BE2C (cell line): Measurements from ENCODE around the gene PARVA.

ENCODE experiments used
- DNase-seq: peaks from one replicate; pipeline ENCODE4 v3.0.0-alpha.2; 2020
- H3K27me3 ChIP-seq: fragments of 250-450 bp; sonication (Bioruptor Pico); 2 replicates; pipeline ENCODE4 v1.5.1; 2020; ENCODE audit warnings: mild to moderate bottlenecking
- H3K36me3 ChIP-seq: fragments of 250-450 bp; sonication (Bioruptor Pico); 2 replicates; pipeline ENCODE4 v1.5.1; 2020; ENCODE audit warnings: mild to moderate bottlenecking
- H3K4me1 ChIP-seq: fragments of 250-450 bp; sonication (Bioruptor Pico); 2 replicates; pipeline ENCODE4 v1.5.1; 2020
- H3K4me3 ChIP-seq: 2 replicates; pipeline ENCODE4 v1.5.1; 2011; ENCODE audit warnings: low read depth, low read length
- H3K9me3 ChIP-seq: fragments of 250-450 bp; sonication (Bioruptor Pico); 2 replicates; pipeline ENCODE4 v1.5.1; 2020
- TF ChIP-seq, protein P1 (sequence below): IDR thresholded peaks from 2 replicates; pipeline ENCODE4 v1.5.1; 2012; ENCODE audit warnings: mild to moderate bottlenecking, low read depth, low read length

PARVA gene

GRCh38 chr11:12399355-12399754 lies 22.0 kb downstream of the PARVA start:
- DNase-seq = no peak
- Histone ChIP-seq H3K36me3 (no peaks in the 10 kb centered on the region), H3K9me3 (no peaks in the 10 kb centered on the region), H3K4me1 (no peaks in the 10 kb centered on the region), H3K27me3 (no peaks in the 10 kb centered on the region), H3K4me3 (no peak overlapping the region)
- TF ChIP-seq, protein P1, sequence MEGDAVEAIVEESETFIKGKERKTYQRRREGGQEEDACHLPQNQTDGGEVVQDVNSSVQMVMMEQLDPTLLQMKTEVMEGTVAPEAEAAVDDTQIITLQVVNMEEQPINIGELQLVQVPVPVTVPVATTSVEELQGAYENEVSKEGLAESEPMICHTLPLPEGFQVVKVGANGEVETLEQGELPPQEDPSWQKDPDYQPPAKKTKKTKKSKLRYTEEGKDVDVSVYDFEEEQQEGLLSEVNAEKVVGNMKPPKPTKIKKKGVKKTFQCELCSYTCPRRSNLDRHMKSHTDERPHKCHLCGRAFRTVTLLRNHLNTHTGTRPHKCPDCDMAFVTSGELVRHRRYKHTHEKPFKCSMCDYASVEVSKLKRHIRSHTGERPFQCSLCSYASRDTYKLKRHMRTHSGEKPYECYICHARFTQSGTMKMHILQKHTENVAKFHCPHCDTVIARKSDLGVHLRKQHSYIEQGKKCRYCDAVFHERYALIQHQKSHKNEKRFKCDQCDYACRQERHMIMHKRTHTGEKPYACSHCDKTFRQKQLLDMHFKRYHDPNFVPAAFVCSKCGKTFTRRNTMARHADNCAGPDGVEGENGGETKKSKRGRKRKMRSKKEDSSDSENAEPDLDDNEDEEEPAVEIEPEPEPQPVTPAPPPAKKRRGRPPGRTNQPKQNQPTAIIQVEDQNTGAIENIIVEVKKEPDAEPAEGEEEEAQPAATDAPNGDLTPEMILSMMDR = no peak

DNA sequence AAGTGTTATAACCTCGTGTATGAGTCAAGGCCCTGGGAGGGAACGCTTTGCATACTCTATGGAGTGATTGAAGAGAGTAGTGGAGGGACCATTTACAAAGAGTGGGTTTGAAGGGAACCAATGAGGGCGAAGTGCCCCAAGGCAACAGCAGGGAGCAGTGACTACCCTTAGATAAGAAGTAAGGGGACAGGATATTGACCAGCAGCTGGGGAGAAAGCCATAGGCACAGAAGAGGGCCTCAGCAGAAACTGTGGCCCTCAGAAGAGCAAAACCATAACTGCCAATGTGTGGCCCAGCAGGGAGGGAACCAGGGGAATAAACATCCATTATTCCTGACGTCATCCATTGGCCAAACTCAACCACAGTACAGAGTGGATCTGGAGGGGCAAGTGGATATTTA lies 24.7 kb downstream of the PARVA start:
- no peak for DNase-seq
- H3K9me3 ChIP-seq = no peaks in the 10 kb centered on the region
- TF ChIP-seq, protein P1 = no peak

DNA sequence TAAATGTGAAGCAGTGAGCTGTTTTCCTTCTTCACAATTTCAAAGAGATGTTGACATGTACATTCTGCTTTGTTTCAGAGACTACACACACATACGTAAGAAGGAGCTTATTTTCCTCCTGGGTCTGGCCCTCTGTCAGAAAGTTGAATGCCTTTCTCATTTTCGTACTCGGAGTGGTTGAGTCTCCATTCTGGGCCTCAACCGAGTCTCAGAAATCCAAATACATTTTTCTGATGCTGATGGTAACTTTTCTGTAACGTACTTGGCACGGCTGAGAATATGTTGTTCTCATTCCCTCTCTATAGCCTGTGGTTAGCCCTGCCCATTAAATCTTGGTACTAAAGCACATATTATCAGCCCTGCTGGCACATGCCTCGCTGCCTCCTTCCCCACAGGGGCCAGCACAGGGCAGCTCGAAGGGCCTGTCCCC lies 25.3 kb downstream of the PARVA start:
- Histone ChIP-seq H3K4me3 (no peak overlapping the region), H3K9me3 (no peaks in the 10 kb centered on the region), H3K27me3 (no peaks in the 10 kb centered on the region), H3K4me1 (no peaks in the 10 kb centered on the region), H3K36me3 (no peaks in the 10 kb centered on the region)
- TF ChIP-seq, protein P1 = no peak
- no peak for DNase-seq

More for the DNA sequence above, 24.7 kb downstream of the PARVA start:
- H3K4me3 ChIP-seq = no peak overlapping the region
- no peaks in the 10 kb centered on the region for H3K4me1 ChIP-seq
- H3K27me3 ChIP-seq = no peaks in the 10 kb centered on the region
- H3K36me3 ChIP-seq = no peaks in the 10 kb centered on the region

- H3K36me3 ChIP-seq = no peaks in the 10 kb centered on the region
- no peak for DNase-seq
- no peaks in the 10 kb centered on the region for H3K9me3 ChIP-seq
- no peak overlapping the region for H3K4me3 ChIP-seq
- TF ChIP-seq, protein P1 = no peak
- no peaks in the 10 kb centered on the region for H3K4me1 ChIP-seq
- H3K27me3 ChIP-seq = no peaks in the 10 kb centered on the region
These were observed 26.0 kb downstream of the PARVA start for GRCh38 chr11:12403122-12403996.

GRCh38 chr11:12403997-12404350 lies 26.6 kb downstream of the PARVA start:
- no peaks in the 10 kb centered on the region for H3K36me3 ChIP-seq
- no peak for DNase-seq
- no peaks in the 10 kb centered on the region for H3K4me1 ChIP-seq
- H3K9me3 ChIP-seq = no peaks in the 10 kb centered on the region
- H3K27me3 ChIP-seq = no peaks in the 10 kb centered on the region
- H3K4me3 ChIP-seq = no peak overlapping the region
- TF ChIP-seq, protein P1 = no peak

- H3K9me3 ChIP-seq = no peaks in the 10 kb centered on the region
- H3K4me3 ChIP-seq = no peak overlapping the region
- H3K4me1 ChIP-seq = no peaks in the 10 kb centered on the region
- no peaks in the 10 kb centered on the region for H3K27me3 ChIP-seq
- DNase-seq = no peak
- TF ChIP-seq, protein P1 = no peak
- H3K36me3 ChIP-seq = no peaks in the 10 kb centered on the region
These were observed 27.1 kb downstream of the PARVA start for GRCh38 chr11:12404436-12404835.
